HEK293 (cell line): Measurements from ENCODE around the gene CHST12.

Source experiments
- CTCF ChIA-PET: fragments of 350-600 bp; formaldehyde crosslinking; extraction: SDS; loops from one replicate; lab custom pipeline; 2021; ENCODE audit warnings: antibody characterized with exemption; lab: Yijun Ruan, JAX
- POLR2A ChIA-PET: fragments of 300-600 bp; formaldehyde crosslinking; extraction: SDS; loops from one replicate; lab custom pipeline; 2020; ENCODE audit warnings: antibody characterized with exemption, inconsistent platforms; lab: Yijun Ruan, JAX
- H3K27ac ChIP-seq: fragments of 200-500 bp; sonication (Bioruptor generic); 2 replicates; pipeline ENCODE4 v1.5.1; 2014; ENCODE audit warnings: low read depth, low read length, control low read depth, inconsistent platforms; ENCODE audit errors: extremely low read depth
- H3K36me3 ChIP-seq, 2 experiments: fragments of 200-500 bp in 1 of 2; sonication (Bioruptor generic) in 1 of 2; 1 replicate in 1 of 2; 2 replicates in 1 of 2; pipeline ENCODE4 v1.5.1; 2014 to 2017; ENCODE audit warnings: inconsistent platforms in 2 of 2, low read length in 2 of 2; ENCODE audit not compliant: control insufficient read depth in 2 of 2, insufficient read depth in 1 of 2
- H3K4me1 ChIP-seq: fragments of 200-500 bp; sonication (Bioruptor generic); 2 replicates; pipeline ENCODE4 v1.5.1; 2014; ENCODE audit warnings: mild to moderate bottlenecking, low read length, inconsistent platforms; ENCODE audit not compliant: control insufficient read depth, insufficient read depth
- H3K4me3 ChIP-seq: 2 replicates; pipeline ENCODE4 v1.5.1; 2011; ENCODE audit warnings: low read depth, mild to moderate bottlenecking, control low read depth, low read length, moderate library complexity
- H3K9me3 ChIP-seq: fragments of 200-500 bp; sonication (Bioruptor generic); 2 replicates; pipeline ENCODE4 v1.5.1; 2014; ENCODE audit warnings: low read depth, low read length, inconsistent platforms; ENCODE audit not compliant: control insufficient read depth, insufficient read depth
- ATF2 ChIP-seq: fragments of 450-650 bp; formaldehyde crosslinking; IDR thresholded peaks from 2 replicates; pipeline ENCODE4 v1.5.1; 2016; ENCODE audit warnings: missing biosample characterization, missing genetic modification characterization, low read depth
- GFI1B ChIP-seq: fragments of 450-650 bp; formaldehyde crosslinking; IDR thresholded peaks from 2 replicates; pipeline ENCODE4 v1.5.1; 2016; ENCODE audit warnings: missing biosample characterization, missing genetic modification characterization
- ZBTB20 ChIP-seq: fragments of 450-650 bp; formaldehyde crosslinking; IDR thresholded peaks from 2 replicates; pipeline ENCODE4 v1.5.1; 2016; ENCODE audit warnings: missing biosample characterization, missing genetic modification characterization
- ZBTB7A ChIP-seq: fragments of 450-650 bp; formaldehyde crosslinking; IDR thresholded peaks from 2 replicates; pipeline ENCODE4 v1.5.1; 2016; ENCODE audit warnings: low read depth, missing biosample characterization, missing genetic modification characterization
- ZNF133 ChIP-seq: fragments of 450-650 bp; formaldehyde crosslinking; IDR thresholded peaks from 2 replicates; pipeline ENCODE4 v1.5.1; 2016; ENCODE audit warnings: missing biosample characterization, missing genetic modification characterization
- ZNF18 ChIP-seq: fragments of 450-650 bp; formaldehyde crosslinking; IDR thresholded peaks from 2 replicates; pipeline ENCODE4 v1.5.1; 2016; ENCODE audit warnings: missing biosample characterization, missing genetic modification characterization
- ZNF221 ChIP-seq: fragments of 450-650 bp; formaldehyde crosslinking; IDR thresholded peaks from 2 replicates; pipeline ENCODE4 v1.5.1; 2017; ENCODE audit warnings: missing biosample characterization, missing genetic modification characterization, borderline replicate concordance
- ZNF449 ChIP-seq: fragments of 450-650 bp; formaldehyde crosslinking; IDR thresholded peaks from 2 replicates; pipeline ENCODE4 v1.5.1; 2017; ENCODE audit warnings: missing biosample characterization, mild to moderate bottlenecking, missing genetic modification characterization, moderate library complexity
- ZNF626 ChIP-seq: fragments of 450-650 bp; sonication (Bioruptor Pico); formaldehyde crosslinking; IDR thresholded peaks from 2 replicates; pipeline ENCODE4 v1.5.1; 2018; ENCODE audit warnings: missing biosample characterization, missing genetic modification characterization, inconsistent platforms
- ZNF677 ChIP-seq: fragments of 450-650 bp; IDR thresholded peaks from 2 replicates; pipeline ENCODE4 v1.5.0; 2018; ENCODE audit warnings: missing biosample characterization, mild to moderate bottlenecking, missing genetic modification characterization, moderate library complexity
- ZNF707 ChIP-seq: fragments of 450-650 bp; formaldehyde crosslinking; IDR thresholded peaks from 2 replicates; pipeline ENCODE4 v1.5.1; 2016; ENCODE audit warnings: missing biosample characterization, missing genetic modification characterization
- ZNF776 ChIP-seq: fragments of 450-650 bp; formaldehyde crosslinking; IDR thresholded peaks from 2 replicates; pipeline ENCODE4 v1.5.0; 2017; ENCODE audit warnings: missing biosample characterization, missing genetic modification characterization, borderline replicate concordance
- ZNF777 ChIP-seq: fragments of 450-650 bp; formaldehyde crosslinking; IDR thresholded peaks from 2 replicates; pipeline ENCODE4 v1.5.1; 2017; ENCODE audit warnings: missing biosample characterization, missing genetic modification characterization, borderline replicate concordance
- ZNF792 ChIP-seq: fragments of 450-650 bp; formaldehyde crosslinking; IDR thresholded peaks from 2 replicates; pipeline ENCODE4 v1.5.1; 2016; ENCODE audit warnings: missing biosample characterization, missing genetic modification characterization
- ZNF843 ChIP-seq: fragments of 450-650 bp; formaldehyde crosslinking; IDR thresholded peaks from 2 replicates; pipeline ENCODE4 v1.5.1; 2016; ENCODE audit warnings: missing biosample characterization, missing genetic modification characterization
- TF ChIP-seq, protein P1 (sequence below): fragments of 450-650 bp; formaldehyde crosslinking; conservative IDR thresholded peaks from 2 replicates; pipeline ENCODE4 v1.5.1; 2016; ENCODE audit warnings: low read depth, missing biosample characterization, missing genetic modification characterization
- TF ChIP-seq, protein P2 (sequence below): fragments of 450-650 bp; formaldehyde crosslinking; IDR thresholded peaks from 2 replicates; pipeline ENCODE4 v1.5.1; 2016; ENCODE audit warnings: missing biosample characterization, missing genetic modification characterization

CHST12 gene

GRCh38 chr7:2357571-2357970, 45.8 kb upstream of the CHST12 start:
- H3K27ac ChIP-seq: no peak overlapping the region
- peaks cover 18 to 56% of the 10 kb centered on the region in 2 experiments for H3K36me3 ChIP-seq
- H3K4me3 ChIP-seq: no peak overlapping the region
- CTCF ChIA-PET: interaction anchor here (0.6 to 0.7 kb wide), 2 partner anchors 112 to 779 kb away, joined by 3 read pairs; no protein-coding TSS in a partner anchor
- peaks cover 19% of the 10 kb centered on the region for H3K4me1 ChIP-seq
- POLR2A ChIA-PET: interaction anchor here (0.6 kb wide), 1 partner anchor 25 kb away, joined by 3 read pairs; no protein-coding TSS in a partner anchor
- H3K9me3 ChIP-seq: no peaks in the 10 kb centered on the region
- TF ChIP-seq ZNF18 (tag by site-specific recombination) (no peak), ZNF843 (no peak), ZNF677 (no peak), ATF2 (tag by site-specific recombination) (no peak), ZNF777 (tag by site-specific recombination) (no peak), ZNF626 (no peak), ZBTB7A (no peak), ZNF776 (tag by site-specific recombination) (no peak), ZNF449 (tag by site-specific recombination) (no peak), ZNF221 (tag by site-specific recombination) (no peak), ZBTB20 (tag by site-specific recombination) (no peak), ZNF707 (tag by site-specific recombination) (no peak), ZNF133 (tag by site-specific recombination) (no peak), ZNF792 (tag by site-specific recombination) (no peak), GFI1B (tag by site-specific recombination) (no peak)
- TF ChIP-seq, protein P1, sequence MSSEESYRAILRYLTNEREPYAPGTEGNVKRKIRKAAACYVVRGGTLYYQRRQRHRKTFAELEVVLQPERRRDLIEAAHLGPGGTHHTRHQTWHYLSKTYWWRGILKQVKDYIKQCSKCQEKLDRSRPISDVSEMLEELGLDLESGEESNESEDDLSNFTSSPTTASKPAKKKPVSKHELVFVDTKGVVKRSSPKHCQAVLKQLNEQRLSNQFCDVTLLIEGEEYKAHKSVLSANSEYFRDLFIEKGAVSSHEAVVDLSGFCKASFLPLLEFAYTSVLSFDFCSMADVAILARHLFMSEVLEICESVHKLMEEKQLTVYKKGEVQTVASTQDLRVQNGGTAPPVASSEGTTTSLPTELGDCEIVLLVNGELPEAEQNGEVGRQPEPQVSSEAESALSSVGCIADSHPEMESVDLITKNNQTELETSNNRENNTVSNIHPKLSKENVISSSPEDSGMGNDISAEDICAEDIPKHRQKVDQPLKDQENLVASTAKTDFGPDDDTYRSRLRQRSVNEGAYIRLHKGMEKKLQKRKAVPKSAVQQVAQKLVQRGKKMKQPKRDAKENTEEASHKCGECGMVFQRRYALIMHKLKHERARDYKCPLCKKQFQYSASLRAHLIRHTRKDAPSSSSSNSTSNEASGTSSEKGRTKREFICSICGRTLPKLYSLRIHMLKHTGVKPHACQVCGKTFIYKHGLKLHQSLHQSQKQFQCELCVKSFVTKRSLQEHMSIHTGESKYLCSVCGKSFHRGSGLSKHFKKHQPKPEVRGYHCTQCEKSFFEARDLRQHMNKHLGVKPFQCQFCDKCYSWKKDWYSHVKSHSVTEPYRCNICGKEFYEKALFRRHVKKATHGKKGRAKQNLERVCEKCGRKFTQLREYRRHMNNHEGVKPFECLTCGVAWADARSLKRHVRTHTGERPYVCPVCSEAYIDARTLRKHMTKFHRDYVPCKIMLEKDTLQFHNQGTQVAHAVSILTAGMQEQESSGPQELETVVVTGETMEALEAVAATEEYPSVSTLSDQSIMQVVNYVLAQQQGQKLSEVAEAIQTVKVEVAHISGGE (tag by site-specific recombination): no peak
- TF ChIP-seq, protein P2, sequence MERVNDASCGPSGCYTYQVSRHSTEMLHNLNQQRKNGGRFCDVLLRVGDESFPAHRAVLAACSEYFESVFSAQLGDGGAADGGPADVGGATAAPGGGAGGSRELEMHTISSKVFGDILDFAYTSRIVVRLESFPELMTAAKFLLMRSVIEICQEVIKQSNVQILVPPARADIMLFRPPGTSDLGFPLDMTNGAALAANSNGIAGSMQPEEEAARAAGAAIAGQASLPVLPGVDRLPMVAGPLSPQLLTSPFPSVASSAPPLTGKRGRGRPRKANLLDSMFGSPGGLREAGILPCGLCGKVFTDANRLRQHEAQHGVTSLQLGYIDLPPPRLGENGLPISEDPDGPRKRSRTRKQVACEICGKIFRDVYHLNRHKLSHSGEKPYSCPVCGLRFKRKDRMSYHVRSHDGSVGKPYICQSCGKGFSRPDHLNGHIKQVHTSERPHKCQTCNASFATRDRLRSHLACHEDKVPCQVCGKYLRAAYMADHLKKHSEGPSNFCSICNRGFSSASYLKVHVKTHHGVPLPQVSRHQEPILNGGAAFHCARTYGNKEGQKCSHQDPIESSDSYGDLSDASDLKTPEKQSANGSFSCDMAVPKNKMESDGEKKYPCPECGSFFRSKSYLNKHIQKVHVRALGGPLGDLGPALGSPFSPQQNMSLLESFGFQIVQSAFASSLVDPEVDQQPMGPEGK: no peak
- TF ChIP-seq, all 188 proteins: peak for 0
